ENCODE data around the gene GNAT2.

The GNAT2 gene

GRCh38 chr1:109605381-109605780 lies 14.0 kb downstream of the GNAT2 start:
- no peak for DNase-seq

GRCh38 chr1:109603229-109603628 lies 16.2 kb downstream of the GNAT2 start:
- no peak for DNase-seq

- DNase-seq, result no peak
Measured at GRCh38 chr1:109598655-109599054, 20.8 kb downstream of the GNAT2 start.

GRCh38 chr1:109598156-109598555 lies 21.3 kb downstream of the GNAT2 start:
- DNase-seq, result no peak

- DNase-seq, result no peak
Measured at GRCh38 chr1:109595531-109595930, 23.9 kb downstream of the GNAT2 start.

GRCh38 chr1:109592916-109593315 lies 26.5 kb downstream of the GNAT2 start:
- DNase-seq, result no peak

GRCh38 chr1:109589679-109590078 lies 29.7 kb downstream of the GNAT2 start:
- DNase-seq, result no peak

GRCh38 chr1:109589177-109589576 lies 30.2 kb downstream of the GNAT2 start:
- no peak for DNase-seq

- no peak for DNase-seq
Measured at GRCh38 chr1:109586055-109586454, 33.4 kb downstream of the GNAT2 start.

- DNase-seq, result no peak
Measured at GRCh38 chr1:109584766-109585165, 34.6 kb downstream of the GNAT2 start.

GRCh38 chr1:109582021-109582420 lies 37.4 kb downstream of the GNAT2 start:
- DNase-seq, result no peak

- DNase-seq, result no peak
Measured at GRCh38 chr1:109579491-109579890, 39.9 kb downstream of the GNAT2 start.

GRCh38 chr1:109578947-109579443 lies 40.4 kb downstream of the GNAT2 start:
- no peak for DNase-seq

GRCh38 chr1:109573785-109574184 lies 45.6 kb downstream of the GNAT2 start:
- DNase-seq, result no peak

GRCh38 chr1:109570414-109570813 lies 49.0 kb downstream of the GNAT2 start:
- DNase-seq, result no peak

- DNase-seq, result no peak
Measured at GRCh38 chr1:109569323-109569722, 50.1 kb downstream of the GNAT2 start.

- no peak for DNase-seq
Measured at GRCh38 chr1:109567877-109568672, 51.3 kb downstream of the GNAT2 start.

- DNase-seq, result no peak
Measured at GRCh38 chr1:109566982-109567381, 52.4 kb downstream of the GNAT2 start.

GRCh38 chr1:109565241-109565640 lies 54.2 kb downstream of the GNAT2 start:
- no peak for DNase-seq

GRCh38 chr1:109564194-109564878 lies 55.1 kb downstream of the GNAT2 start:
- DNase-seq, result no peak

GRCh38 chr1:109559995-109560394 lies 59.4 kb downstream of the GNAT2 start:
- DNase-seq, result no peak

- DNase-seq, result no peak
Measured at GRCh38 chr1:109557520-109557919, 61.9 kb downstream of the GNAT2 start.

GRCh38 chr1:109556563-109556962 lies 62.9 kb downstream of the GNAT2 start:
- no peak for DNase-seq
